ENCODE measurements around the gene KLC4.
"Not testable (repeated sequence)": the region's sequence is repeated elsewhere in the genome, so short reads cannot be mapped to it uniquely, and the experiment has no call there.

Gene KLC4

GRCh38 chr6:43070028-43070632, 10.7 kb downstream of the KLC4 start:
- no peak for DNase-seq (ENCODE audit: low read depth, low spot score)

GRCh38 chr6:43074847-43075669, 15.6 kb downstream of the KLC4 start:
- DNase-seq (ENCODE audit: low read depth, low spot score) = no peak

- no peak for DNase-seq (ENCODE audit: low read depth, low spot score)
Observed at GRCh38 chr6:43075670-43076463, 16.4 kb downstream of the KLC4 start, which contains the start of gene PTK7. Gene PTK7 (plus strand): TSS chr6:43076314. CDS start chr6:43076489, 175 bp downstream.

GRCh38 chr6:43076464-43077332, 17.3 kb downstream of the KLC4 start:
- no peak for DNase-seq (ENCODE audit: low read depth, low spot score)

- DNase-seq (ENCODE audit: low read depth, low spot score) = no peak
Observed at GRCh38 chr6:43077333-43077809, 17.9 kb downstream of the KLC4 start.

- DNase-seq (ENCODE audit: low read depth, low spot score) = no peak
Observed at GRCh38 chr6:43077981-43078511, 18.6 kb downstream of the KLC4 start.

- no peak for DNase-seq (ENCODE audit: low read depth, low spot score)
Observed at GRCh38 chr6:43078691-43079090, 19.3 kb downstream of the KLC4 start.

GRCh38 chr6:43081043-43081442, 21.6 kb downstream of the KLC4 start:
- DNase-seq (ENCODE audit: low read depth, low spot score) = no peak

- not testable (repeated sequence) for DNase-seq (ENCODE audit: low read depth, low spot score)
Observed at GRCh38 chr6:43081922-43082321, 22.5 kb downstream of the KLC4 start.

GRCh38 chr6:43082806-43083655, 23.6 kb downstream of the KLC4 start:
- DNase-seq (ENCODE audit: low read depth, low spot score) = no peak

GRCh38 chr6:43086022-43086658, 26.7 kb downstream of the KLC4 start:
- no peak for DNase-seq (ENCODE audit: low read depth, low spot score)

- DNase-seq (ENCODE audit: low read depth, low spot score) = no peak
Observed at GRCh38 chr6:43088654-43089056, 29.2 kb downstream of the KLC4 start.

GRCh38 chr6:43089467-43089866, 30.0 kb downstream of the KLC4 start:
- no peak for DNase-seq (ENCODE audit: low read depth, low spot score)

- no peak for DNase-seq (ENCODE audit: low read depth, low spot score)
Observed at GRCh38 chr6:43089874-43090558, 30.6 kb downstream of the KLC4 start.

- no peak for DNase-seq (ENCODE audit: low read depth, low spot score)
Observed at GRCh38 chr6:43090559-43090956, 31.1 kb downstream of the KLC4 start.

- DNase-seq (ENCODE audit: low read depth, low spot score) = no peak
Observed at GRCh38 chr6:43091020-43091419, 31.6 kb downstream of the KLC4 start.

- DNase-seq (ENCODE audit: low read depth, low spot score) = no peak
Observed at GRCh38 chr6:43091436-43091991, 32.1 kb downstream of the KLC4 start.

GRCh38 chr6:43092635-43093034, 33.2 kb downstream of the KLC4 start:
- DNase-seq (ENCODE audit: low read depth, low spot score) = no peak

Measured in iPS DF 19.7 (cell line).